Frontal cortex (tissue), 4 donors: Measurements from ENCODE around the gene ERO1B. TPM values are rescaled to one million over a fixed set of nuclear protein-coding genes. Genes with fewer than 3 reads are reported as not detected.
A peak's percentile ranks its signal among the peaks of the same experiment; 100 is the strongest.

Experiments used
- DNase-seq, 2 donors: peaks; one replicate each; pipeline ENCODE4 v3.0.0; 2012; ENCODE audit warnings: low spot score in 2 of 2
- FAIRE-seq: peaks from 2 replicates; lab custom pipeline; 2012; peaks lifted over from hg19 to GRCh38; lab: Jason Lieb, UNC
- total RNA-seq: library from RNA; depleted of rRNA; stranded (reverse); fragments of >200 nt; gene quantifications from one replicate; pipeline ENCODE4 v1.2.3, GENCODE V29; 2014
- donor health status: control.
- donor health status: control.
- donor health status: control.

The ERO1B gene
- total RNA-seq, 1 donor from 2014 or later = 12.6 TPM

DNA sequence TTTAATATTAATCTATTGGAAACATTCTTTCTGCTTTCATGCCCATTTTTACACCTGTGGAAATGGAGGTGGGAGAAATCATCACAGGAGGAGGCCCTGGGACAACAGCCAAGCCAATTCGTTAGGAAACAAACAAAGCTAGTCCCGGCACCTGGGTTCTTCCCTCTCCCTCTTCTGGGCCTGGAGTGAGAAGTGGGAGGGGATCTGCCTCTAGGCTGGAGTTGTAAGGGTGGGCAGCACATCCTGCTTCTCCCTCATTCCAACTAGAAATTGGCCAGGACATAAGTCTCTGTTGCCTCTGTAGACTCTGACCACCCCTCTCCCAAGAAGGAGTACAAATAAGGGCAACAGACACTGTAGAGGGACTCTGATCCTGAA, 20.2 kb upstream of the ERO1B start:
- DNase-seq (no peak), FAIRE-seq (no peak)

DNA sequence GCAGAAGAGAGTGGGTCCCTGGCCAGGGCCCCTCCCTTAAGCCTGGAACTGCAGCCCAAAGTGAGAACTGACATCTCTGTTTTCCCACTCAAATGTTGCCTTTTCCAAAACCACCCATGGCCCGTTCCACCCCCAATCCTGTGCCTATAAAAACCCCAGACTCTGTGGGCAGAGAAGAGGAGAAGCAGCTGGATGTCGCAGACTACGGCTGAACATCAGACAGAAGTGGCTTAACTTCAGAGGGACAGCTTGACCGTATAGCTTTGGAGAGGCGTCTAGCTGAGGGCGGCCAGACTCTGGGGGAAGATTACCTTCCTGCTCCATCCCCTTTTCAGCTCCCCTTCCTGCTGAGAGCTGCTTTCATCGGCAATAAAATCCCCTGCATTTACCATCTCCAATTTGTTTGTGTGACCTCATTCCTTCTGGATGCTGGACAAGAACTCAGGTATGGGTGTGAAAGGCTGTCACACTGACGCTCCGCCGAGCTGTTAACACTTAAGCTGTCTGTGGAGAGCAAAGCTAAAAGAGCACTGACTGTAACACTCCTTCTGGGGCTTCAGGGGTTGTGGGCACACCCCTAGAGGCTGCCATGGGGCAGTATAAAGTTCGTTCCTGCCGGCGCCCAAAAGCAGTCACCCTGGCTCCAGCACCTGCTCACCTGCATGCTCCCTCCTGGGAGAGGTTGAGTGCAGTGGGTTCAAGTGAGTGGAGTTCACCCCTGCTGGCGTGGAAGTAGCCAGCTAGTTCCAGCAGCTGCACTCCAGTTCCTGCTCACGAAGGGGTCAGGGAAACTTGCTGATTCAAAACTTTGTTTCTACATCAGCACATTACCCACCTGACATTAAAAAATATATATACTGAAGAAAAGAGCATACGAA, 19.6 kb upstream of the ERO1B start:
- FAIRE-seq (no peak), DNase-seq (no peak)

DNA sequence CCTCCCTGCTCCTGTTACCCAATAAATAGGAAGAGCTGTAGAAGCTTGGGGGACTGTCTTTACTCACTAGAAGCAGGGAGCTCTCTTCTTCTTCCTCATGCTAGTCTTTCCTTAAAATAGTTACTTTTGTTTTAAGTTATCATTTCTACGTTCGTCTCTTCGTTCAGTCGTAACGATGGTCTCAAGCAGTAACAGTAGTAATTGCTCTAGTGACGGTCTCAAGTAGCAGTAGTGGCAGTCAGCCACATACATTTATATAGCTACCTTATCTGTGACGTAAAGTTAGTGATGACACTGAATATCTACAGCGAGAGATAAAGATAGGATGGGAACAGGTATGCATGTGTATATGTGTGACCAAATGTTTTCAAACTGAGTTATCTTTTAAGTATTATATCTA, 15.4 kb upstream of the ERO1B start:
- DNase-seq (no peak), FAIRE-seq (no peak)

DNA sequence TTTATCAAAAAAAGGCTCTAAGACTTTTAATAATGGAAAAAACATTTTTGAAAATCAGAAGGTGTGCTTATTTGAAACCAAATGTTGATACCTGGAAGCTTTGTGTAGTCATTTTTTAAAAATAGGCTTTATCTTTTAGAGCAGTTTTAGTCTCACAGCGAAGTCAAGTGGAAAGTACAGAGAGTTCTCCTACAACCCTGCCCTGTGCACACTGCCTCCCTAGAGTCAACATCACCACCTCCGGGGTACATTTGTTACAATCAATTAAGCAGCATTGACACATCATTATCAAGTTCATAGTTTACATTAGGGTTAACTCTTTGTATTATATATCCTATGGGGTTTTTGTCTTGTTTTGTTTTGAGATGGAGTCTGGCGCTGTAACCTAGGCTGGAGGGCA, 10.7 kb upstream of the ERO1B start:
- no peak for FAIRE-seq
- DNase-seq = no peak

DNA sequence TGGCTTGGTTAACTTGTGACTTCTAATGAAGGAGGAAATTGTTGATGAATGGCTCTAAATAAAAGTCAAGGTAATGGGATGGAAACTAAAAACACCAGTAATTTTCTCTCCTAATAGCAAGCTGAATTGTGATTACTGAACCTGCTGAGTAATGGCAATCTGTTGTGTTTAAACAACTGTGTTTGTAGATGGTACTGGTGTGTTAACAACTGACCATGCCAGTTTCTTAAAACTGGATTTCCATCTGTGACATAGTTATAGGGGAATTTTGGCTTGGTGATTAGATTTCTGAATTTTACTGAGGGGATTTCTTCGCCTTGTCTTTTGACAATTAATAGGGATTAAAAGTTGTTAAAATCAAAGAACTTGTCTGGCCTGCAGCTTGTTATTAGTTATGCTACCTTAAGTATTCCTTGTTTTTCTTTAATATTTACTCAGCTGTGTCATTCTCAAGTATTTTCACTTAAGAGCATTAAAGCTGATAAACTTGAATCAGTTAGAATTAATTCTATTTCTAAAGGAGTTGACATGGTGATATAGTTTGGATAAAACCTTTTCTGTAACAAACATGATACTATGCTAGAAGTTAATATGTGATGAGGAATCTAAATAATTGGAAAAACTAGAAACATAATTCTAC, 7.9 kb upstream of the ERO1B start:
- DNase-seq (no peak), FAIRE-seq (no peak)

DNA sequence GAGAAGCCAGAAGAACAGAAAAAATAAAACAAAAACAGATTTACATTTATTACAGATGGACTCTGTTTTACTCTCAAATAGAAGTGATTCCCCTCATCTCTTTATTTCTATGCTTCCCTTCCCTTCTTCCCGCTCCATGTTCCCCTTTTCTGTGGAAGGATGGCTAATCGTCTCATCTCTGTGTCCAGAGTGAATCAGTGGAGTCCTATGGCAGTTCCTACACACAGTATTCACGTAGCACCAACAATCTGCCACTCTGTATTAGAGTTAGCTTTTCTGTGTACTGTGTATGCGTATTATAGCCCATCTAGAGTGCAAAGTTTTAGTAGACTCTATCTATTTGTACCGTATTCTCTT, 6.8 kb upstream of the ERO1B start:
- DNase-seq (no peak), FAIRE-seq (no peak)

DNA sequence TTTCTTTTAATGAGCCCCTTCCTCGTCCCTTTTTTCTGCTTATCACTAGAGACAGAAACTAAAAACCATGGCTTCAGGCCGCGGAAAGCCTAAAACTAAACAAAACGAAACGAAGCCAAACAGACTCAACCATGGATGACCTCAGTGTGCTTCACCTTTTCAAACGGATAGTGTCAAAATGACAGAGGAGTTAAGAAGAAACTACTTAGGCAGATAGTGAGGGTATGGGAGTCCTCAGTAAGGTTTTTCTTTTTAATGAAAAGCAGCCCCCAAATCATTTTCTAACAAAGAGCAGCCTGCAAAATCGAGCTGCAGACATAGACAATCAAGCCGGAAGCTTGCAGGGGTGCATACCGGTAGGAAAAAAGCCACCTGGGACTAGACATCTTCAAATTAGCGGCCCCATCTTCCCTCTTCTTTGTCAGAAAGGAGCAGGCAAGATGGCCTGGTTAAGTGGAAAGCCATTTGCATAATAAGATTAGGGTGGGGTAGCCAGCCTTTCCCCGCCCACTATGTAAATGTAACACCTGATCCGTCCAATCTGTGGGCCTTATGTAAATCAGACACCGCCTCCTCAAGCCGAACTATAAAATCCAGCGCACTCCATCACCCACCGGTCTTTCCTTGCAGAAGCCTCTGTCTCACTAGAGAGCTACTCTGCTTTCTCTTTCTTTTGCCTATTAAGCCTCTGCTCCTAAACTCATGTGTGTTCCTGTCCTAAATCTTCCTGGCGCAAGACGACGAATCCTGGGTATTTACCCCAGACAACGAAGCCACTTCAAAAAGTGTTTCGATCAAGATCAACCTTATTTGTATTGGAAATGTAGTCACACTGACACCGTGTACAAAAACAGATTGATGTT, 6.2 kb upstream of the ERO1B start:
- DNase-seq (no peak), FAIRE-seq (no peak)

GRCh38 chr1:236287356-236287755, 5.6 kb upstream of the ERO1B start:
- FAIRE-seq (no peak), DNase-seq (no peak)

DNA sequence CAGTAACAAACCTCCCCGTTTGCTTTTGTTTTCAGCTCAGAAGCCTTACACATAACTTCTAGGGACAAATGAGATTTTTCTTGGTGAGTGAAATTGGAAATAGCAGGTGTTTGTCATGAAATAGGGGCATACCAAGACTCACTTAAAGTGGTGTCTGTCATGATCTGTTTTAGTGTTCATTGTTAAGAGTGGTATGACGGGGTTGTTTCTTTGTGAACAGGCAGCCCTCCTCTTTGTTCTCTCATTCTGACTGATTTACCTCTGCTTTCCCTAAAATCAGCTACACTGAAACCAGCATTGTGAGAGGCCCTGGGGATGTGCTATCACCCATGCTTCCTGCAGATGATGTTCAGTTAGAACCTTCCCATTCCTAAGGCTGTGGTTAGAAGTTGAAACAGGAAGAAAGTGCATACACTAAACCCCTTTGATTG, 2.5 kb upstream of the ERO1B start:
- no peak for DNase-seq
- FAIRE-seq = no peak

DNA sequence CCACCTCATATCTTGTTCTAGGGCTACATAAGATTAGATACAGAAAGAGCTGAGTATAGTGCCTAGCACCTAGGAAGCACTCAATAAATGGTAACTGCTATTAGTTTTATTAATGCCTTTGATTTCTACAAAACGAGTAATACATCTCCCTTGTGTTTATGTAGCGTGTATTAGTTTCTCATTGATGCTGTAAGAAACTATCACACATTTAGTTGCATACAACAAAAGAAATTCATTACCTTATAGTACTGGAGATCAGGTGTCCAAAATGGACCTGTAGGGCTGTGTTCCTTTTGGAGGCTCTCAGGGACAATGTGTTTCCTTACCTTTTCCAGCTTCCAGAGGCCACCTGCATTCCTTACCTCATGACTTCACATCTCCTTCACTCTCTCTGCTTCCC, 961 bp upstream of the ERO1B start:
- no peak for DNase-seq

DNA sequence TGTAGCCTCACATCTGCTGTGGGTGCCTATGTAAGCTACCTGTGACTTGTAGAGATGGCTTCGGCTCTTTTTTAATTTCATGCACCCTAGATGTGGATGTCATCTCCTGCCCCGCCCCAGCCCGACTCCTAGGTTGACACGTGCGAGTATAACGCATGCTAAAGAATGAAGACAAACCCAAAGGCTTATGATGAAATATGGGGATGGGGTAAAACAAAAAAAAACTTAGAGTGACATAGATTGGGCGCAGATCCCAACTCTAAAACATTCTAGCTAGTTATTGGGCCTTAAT, 613 bp upstream of the ERO1B start:
- DNase-seq (peak in 1 of 2 donors; percentile 5), FAIRE-seq (no peak)

More for the DNA sequence above, 961 bp upstream of the ERO1B start:
- FAIRE-seq = no peak

DNA sequence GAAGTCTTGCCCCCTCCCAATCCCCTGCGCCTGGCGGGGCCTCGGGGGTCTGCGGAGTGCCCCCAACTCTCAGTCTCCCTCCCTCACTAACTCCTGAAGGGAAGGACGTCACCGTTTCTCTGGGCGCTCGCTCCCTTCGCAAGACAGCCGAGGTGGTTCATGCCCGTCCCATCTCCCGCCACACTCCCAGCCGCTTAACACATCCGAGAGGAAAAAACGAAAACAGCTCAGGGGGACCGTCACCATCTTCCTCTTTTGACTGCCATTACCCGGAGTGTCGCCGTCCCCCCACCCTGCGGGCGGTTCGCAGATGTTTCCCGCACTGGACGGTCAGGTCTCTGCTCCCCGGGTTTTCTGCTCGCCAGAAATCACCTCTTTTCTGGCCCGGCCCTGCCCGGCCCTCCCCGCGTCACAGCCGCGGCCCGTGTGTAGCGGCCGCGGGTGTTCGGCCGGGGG, 532 bp downstream of the ERO1B start:
- no peak for FAIRE-seq
- DNase-seq = peak; percentile 7 to 28

GRCh38 chr1:236280438-236281197, 1.1 kb downstream of the ERO1B start:
- DNase-seq (peak; percentile 17 to 22), FAIRE-seq (no peak)

DNA sequence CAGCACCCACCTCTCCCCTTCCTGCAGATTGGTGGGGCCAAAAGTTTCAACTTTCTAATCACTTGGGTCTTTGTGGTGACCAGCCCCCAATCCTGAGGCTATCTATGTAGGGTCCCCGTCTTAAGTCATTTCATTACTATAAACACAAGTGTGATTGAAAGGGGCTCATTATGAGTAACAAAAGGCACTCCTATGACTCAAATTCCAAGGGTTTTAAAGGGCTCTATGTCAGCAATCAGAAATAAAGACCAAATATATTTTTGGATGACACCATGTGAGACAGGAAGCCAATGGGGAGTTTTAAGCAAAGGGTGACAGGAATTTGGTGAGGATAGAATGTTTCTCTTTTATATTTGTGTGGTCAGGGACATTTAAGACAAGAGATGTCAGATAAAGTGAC, 6.2 kb downstream of the ERO1B start:
- no peak for FAIRE-seq
- DNase-seq = no peak

DNA sequence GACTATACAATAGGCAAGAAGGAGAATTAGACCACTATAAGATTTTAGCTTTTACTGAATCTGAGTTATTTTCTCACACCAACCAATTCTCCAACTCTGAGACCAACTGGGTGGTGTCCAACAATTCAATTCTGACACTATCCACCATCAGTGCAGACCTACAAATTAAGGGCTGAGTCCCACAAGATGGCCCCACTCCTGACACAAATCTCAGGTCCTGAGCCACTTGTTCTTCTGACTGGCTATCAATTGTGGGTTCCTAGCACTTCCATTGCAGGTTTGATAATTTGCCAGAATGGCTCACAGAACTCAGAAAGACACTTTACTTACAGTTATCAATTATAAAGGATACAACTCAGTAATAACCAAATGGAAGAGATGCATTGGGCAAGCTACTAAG, 6.7 kb downstream of the ERO1B start:
- FAIRE-seq (no peak), DNase-seq (no peak)

GRCh38 chr1:236273358-236273757, 8.4 kb downstream of the ERO1B start:
- FAIRE-seq = no peak

GRCh38 chr1:236269439-236269838, 12.3 kb downstream of the ERO1B start:
- FAIRE-seq = no peak
- no peak for DNase-seq

More at GRCh38 chr1:236273358-236273757, 8.4 kb downstream of the ERO1B start:
- no peak for DNase-seq

DNA sequence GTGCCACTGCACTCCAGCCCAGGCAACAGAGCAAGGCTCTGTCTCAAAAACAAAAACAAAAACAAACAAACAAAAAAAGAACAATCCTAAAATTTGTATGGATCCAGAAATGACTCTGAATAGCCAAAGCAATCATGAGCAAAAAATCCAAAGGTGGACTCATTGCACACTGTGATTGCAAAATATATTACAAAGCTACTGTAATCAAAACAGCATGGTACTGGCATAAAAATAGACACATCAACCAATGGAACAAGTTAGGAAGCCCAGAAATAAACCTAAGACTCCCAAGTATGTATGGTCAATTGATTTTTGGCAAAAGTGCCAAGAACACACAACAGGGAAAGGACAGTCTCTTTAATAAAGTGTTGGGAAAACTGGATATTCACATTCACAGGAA, 19.9 kb downstream of the ERO1B start:
- FAIRE-seq (no peak), DNase-seq (no peak)

GRCh38 chr1:236261033-236261432, 20.7 kb downstream of the ERO1B start:
- DNase-seq = no peak
- FAIRE-seq = no peak

DNA sequence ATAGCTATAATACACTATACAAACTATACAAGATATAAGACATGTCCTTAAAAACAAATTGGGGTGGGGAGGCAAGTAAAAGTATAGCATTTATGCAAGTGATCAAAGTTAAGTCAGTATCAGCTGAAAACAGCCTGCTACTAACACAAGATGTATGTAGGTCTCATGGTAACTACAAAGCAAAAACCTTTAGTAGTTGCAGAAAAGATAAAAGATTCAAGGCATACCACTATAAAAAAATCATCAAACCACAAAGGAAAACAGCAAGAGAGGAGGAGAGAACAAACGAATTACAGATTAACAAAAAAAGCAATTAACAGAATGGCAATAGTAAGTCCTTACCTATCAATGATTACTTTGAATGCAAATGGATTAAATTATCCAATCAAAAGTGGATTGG, 22.7 kb downstream of the ERO1B start:
- DNase-seq = no peak
- no peak for FAIRE-seq
